ES-I3 (cell line): ENCODE results near the gene DAPK1.

Source experiments
- H3K36me3 ChIP-seq: 2 replicates; pipeline ENCODE4 v1.6.1; 2013; ENCODE audit warnings: mild to moderate bottlenecking, low read length, control low read depth, moderate library complexity; ENCODE audit not compliant: insufficient read depth
- H3K4me1 ChIP-seq: 2 replicates; pipeline ENCODE4 v1.6.1; 2013; ENCODE audit warnings: mild to moderate bottlenecking, control low read depth, low read length; ENCODE audit not compliant: insufficient read depth
- H3K9ac ChIP-seq: 2 replicates; pipeline ENCODE4 v1.6.1; 2013; ENCODE audit warnings: low read depth, mild to moderate bottlenecking, low read length, moderate library complexity
- H3K9me3 ChIP-seq: 2 replicates; pipeline ENCODE4 v1.6.1; 2013; ENCODE audit warnings: mild to moderate bottlenecking, low read length, moderate library complexity; ENCODE audit not compliant: control insufficient read depth, insufficient read depth

The DAPK1 gene

GRCh38 chr9:87611776-87612175 is 114.1 kb downstream of the DAPK1 start:
- H3K4me1 ChIP-seq, result peaks cover 16% of the 10 kb centered on the region; the same call in 1 of the 2 replicates
- H3K36me3 ChIP-seq, result peaks cover 5% of the 10 kb centered on the region; the same call in 1 of the 2 replicates
- no peaks in the 10 kb centered on the region for H3K9me3 ChIP-seq
- no peak overlapping the region for H3K9ac ChIP-seq

DNA sequence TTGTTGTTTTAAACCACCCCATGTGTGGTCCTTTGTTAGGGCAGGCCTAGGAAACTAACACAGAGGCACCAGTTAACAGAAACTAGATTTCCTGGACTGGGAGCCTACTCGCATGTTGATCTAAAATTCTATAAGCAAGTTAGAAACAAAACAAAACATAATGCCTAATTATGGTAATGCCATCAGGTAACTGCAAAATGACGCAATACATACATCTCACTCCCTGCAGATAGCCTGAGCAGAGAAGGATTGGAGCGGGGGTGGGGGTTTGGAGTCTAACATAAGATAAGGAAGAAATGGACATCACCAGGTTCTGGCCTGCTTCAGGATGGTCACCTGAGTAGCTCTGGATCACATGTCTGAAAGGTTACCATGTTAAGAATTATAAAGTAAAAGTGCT is 114.9 kb downstream of the DAPK1 start:
- H3K4me1 ChIP-seq, result peaks cover 16% of the 10 kb centered on the region; the same call in 1 of the 2 replicates
- H3K9me3 ChIP-seq, result no peaks in the 10 kb centered on the region
- no peak overlapping the region for H3K9ac ChIP-seq
- H3K36me3 ChIP-seq, result peaks cover 5% of the 10 kb centered on the region

DNA sequence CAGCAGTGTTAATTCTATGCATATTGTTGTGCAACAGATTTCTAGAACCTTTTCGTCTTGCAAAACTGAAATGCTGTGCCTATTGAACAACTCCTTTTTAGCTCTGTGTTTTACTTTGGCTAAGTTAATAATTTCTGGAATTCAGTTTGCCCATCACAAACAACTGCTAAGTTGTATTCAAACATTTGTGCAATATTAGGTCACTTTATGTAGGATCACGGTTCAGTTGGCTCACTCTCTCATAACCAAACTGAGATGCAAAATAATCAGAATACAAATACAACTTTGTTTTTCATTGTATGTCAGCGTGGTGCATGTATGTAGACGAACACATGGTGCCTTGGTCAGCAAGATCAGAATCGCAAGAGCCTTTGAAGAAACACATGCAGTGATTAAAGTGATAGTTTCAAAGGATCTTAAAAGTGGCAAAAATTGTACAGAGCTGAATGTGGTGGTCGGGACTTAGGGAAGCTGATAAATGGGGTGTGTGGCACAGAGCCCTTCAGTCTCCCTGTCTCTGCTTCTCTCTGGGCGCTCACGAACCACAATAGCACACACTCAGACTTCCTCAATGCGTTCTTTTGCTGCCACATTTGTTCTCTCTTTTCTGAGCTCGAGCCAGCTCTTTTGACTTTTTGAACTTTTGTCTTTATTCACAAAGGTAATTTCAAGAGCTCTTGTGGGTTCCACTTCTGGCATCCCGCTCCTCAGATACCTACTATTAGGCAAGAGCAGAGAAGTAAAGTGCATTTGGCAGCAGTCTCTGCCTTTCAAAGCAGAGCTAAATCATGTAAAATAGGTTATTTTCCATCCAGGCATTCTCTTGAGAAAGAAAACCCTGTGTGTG is 115.8 kb downstream of the DAPK1 start:
- Histone ChIP-seq H3K36me3 (peaks cover 1% of the 10 kb centered on the region), H3K4me1 (peaks cover 13% of the 10 kb centered on the region; the same call in 1 of the 2 replicates), H3K9me3 (no peaks in the 10 kb centered on the region), H3K9ac (no peak overlapping the region)

DNA sequence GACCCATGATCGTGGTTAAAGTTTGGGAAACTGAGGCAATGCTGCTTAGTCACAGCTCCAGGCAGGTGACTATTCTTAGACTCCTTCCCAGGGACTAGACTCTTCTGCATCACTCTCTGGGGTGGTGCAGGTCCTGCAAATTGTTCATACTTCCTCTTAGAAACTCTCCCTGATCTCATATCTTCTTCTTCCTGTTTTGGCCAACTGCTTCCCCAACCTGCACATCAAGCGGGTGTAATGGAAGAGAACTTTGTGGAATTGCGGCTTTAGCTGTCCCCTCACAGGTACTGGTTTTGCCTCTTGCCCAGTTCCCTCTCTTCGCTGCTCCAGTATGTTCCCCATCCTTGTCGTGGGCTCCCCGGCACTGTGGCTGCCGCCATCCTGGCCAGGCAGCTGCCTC is 116.7 kb downstream of the DAPK1 start:
- Histone ChIP-seq H3K9me3 (no peaks in the 10 kb centered on the region), H3K9ac (no peak overlapping the region), H3K4me1 (peaks cover 7% of the 10 kb centered on the region; the same call in 1 of the 2 replicates), H3K36me3 (peaks cover 4% of the 10 kb centered on the region)

- Histone ChIP-seq H3K9ac (no peak overlapping the region), H3K4me1 (peaks cover 2% of the 10 kb centered on the region; the same call in 1 of the 2 replicates), H3K36me3 (peaks cover 4% of the 10 kb centered on the region), H3K9me3 (no peaks in the 10 kb centered on the region)
Observed at GRCh38 chr9:87615136-87615535, 117.5 kb downstream of the DAPK1 start.

GRCh38 chr9:87615547-87616148 is 118.0 kb downstream of the DAPK1 start:
- Histone ChIP-seq H3K4me1 (no peaks in the 10 kb centered on the region), H3K9me3 (no peaks in the 10 kb centered on the region), H3K36me3 (peaks cover 4% of the 10 kb centered on the region), H3K9ac (no peak overlapping the region)

DNA sequence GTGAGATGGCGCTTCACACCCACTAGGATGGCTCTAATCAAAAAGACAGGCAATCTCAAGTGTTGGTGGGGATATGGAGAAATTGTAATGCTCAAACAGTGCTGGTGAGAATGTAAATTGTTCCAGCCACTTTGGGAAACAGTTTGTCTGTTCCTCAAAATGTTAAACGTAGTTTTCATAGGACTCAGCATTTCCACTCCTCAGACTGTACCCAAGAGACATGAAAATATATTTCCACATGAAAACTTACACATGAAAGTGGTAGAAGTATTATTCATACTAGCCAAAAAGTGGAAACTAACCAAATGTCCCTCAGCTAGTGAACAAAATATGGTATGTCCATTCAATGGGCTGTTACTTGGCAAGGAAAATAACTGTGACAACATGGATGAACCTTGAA is 120.6 kb downstream of the DAPK1 start:
- no peak overlapping the region for H3K9ac ChIP-seq
- peaks cover 4% of the 10 kb centered on the region; the same call in 1 of the 2 replicates for H3K36me3 ChIP-seq
- H3K9me3 ChIP-seq, result no peaks in the 10 kb centered on the region
- no peaks in the 10 kb centered on the region for H3K4me1 ChIP-seq

DNA sequence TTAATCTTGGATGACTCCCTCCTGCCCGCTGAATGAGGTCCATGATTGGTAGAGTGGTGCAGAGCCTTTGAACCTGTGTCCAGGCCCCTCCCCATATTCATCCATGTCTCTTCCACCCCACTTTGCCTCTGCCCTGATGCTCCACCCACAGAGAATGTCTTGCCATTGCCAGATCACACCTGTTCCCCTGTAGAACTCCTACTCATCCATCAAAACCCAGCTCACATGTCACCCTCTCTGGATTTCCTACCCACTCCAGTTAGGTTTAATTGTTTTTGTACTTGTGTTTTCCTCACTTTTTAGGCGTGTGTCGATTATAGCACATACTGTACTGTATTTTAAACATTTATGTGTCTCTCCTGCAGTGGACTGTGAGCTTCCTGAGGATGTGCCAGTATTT is 121.3 kb downstream of the DAPK1 start:
- Histone ChIP-seq H3K9ac (no peak overlapping the region), H3K36me3 (peaks cover 4% of the 10 kb centered on the region; the same call in 1 of the 2 replicates), H3K4me1 (no peaks in the 10 kb centered on the region), H3K9me3 (no peaks in the 10 kb centered on the region)

DNA sequence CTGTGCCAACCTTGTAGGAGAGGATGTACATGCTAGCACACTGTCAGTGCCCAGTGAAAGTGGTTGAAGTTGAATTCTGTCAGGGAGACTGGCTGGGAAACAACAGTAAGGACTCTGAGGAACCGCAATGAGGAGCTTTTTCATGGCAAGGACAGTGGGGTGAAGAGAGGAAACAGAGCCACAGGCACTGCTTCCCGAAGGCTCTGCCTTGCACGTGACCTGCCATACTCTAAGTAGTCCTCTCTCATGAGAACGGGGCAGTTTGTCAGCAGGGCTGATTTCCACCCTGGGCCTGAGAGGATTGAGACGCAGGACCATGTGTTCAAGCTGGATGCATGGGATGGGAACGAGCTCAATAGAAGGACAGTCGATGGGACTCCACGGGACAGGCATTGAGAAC is 121.7 kb downstream of the DAPK1 start:
- no peaks in the 10 kb centered on the region for H3K9me3 ChIP-seq
- H3K4me1 ChIP-seq, result no peaks in the 10 kb centered on the region
- H3K36me3 ChIP-seq, result peaks cover 4% of the 10 kb centered on the region; the same call in 1 of the 2 replicates
- no peak overlapping the region for H3K9ac ChIP-seq

GRCh38 chr9:87620731-87621322 is 123.2 kb downstream of the DAPK1 start:
- no peak overlapping the region for H3K9ac ChIP-seq
- no peaks in the 10 kb centered on the region for H3K4me1 ChIP-seq
- H3K36me3 ChIP-seq, result peaks cover 4% of the 10 kb centered on the region; the same call in 1 of the 2 replicates
- H3K9me3 ChIP-seq, result no peaks in the 10 kb centered on the region

- peaks cover 4% of the 10 kb centered on the region; the same call in 1 of the 2 replicates for H3K36me3 ChIP-seq
- no peaks in the 10 kb centered on the region for H3K9me3 ChIP-seq
- no peak overlapping the region for H3K9ac ChIP-seq
- no peaks in the 10 kb centered on the region for H3K4me1 ChIP-seq
Observed at GRCh38 chr9:87622098-87622497, 124.4 kb downstream of the DAPK1 start.

DNA sequence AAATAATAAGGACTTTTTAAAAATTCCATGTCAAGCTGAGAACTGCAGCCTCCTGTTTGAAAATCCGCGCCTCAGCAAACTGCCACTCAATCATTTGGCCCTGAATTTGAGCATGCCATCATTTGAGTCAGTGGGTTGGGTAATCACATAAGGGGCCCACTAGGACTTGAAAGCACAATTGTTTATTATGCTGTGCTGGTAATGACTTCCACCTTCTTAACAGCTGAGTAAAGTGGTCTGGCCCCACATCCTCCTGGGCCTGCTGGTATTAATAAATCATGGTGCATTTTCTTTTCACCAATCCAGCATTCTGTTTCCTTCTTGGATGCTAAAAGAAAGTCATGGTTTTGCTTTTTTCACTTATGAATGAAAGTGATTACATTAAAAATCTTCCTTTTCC is 125.3 kb downstream of the DAPK1 start:
- peaks cover 4% of the 10 kb centered on the region; the same call in 1 of the 2 replicates for H3K36me3 ChIP-seq

GRCh38 chr9:87628346-87628745 is 130.7 kb downstream of the DAPK1 start:
- Histone ChIP-seq H3K9me3 (no peaks in the 10 kb centered on the region), H3K4me1 (no peaks in the 10 kb centered on the region)

More for the DNA sequence above, 125.3 kb downstream of the DAPK1 start:
- H3K9me3 ChIP-seq, result no peaks in the 10 kb centered on the region
- H3K4me1 ChIP-seq, result no peaks in the 10 kb centered on the region
- H3K9ac ChIP-seq, result no peak overlapping the region

GRCh38 chr9:87629104-87629503 is 131.4 kb downstream of the DAPK1 start:
- H3K9me3 ChIP-seq, result no peaks in the 10 kb centered on the region
- no peak overlapping the region for H3K9ac ChIP-seq
- H3K36me3 ChIP-seq, result no peaks in the 10 kb centered on the region
- H3K4me1 ChIP-seq, result no peaks in the 10 kb centered on the region

More at GRCh38 chr9:87628346-87628745, 130.7 kb downstream of the DAPK1 start:
- H3K9ac ChIP-seq, result no peak overlapping the region
- no peaks in the 10 kb centered on the region for H3K36me3 ChIP-seq
